ENCODE data around the gene FLT1.

GRCh38 chr13:28448651-28449358, 46.1 kb downstream of the FLT1 start:
- TF ChIP-seq CTCF (tag by site-specific recombination; IDR thresholded peaks at IDR 0.05) (no peak), ZNF629 (tag by site-specific recombination; IDR thresholded peaks at IDR 0.05) (no peak), KLF17 (tag by site-specific recombination; IDR thresholded peaks at IDR 0.05) (no peak), GLIS1 (tag by site-specific recombination; IDR thresholded peaks at IDR 0.05) (no peak), ZNF558 (tag by site-specific recombination; IDR thresholded peaks at IDR 0.05) (no peak), ZFP41 (tag by site-specific recombination; IDR thresholded peaks at IDR 0.05; ENCODE audit: borderline replicate concordance) (no peak), ATF2 (tag by site-specific recombination; IDR thresholded peaks at IDR 0.05; ENCODE audit: low read depth) (no peak), REST (tag by site-specific recombination; IDR thresholded peaks at IDR 0.05) (no peak), ZNF274 (IDR thresholded peaks at IDR 0.05; ENCODE audit: low read length) (no peak), ZNF274 (tag by site-specific recombination; IDR thresholded peaks at IDR 0.05; ENCODE audit: borderline replicate concordance) (no peak), YY1 (tag by site-specific recombination; IDR thresholded peaks at IDR 0.05) (no peak), PBX3 (CRISPR knock-in tag; IDR thresholded peaks at IDR 0.05) (no peak), TCF7L2 (IDR thresholded peaks at IDR 0.05; ENCODE audit: borderline replicate concordance, low read depth, low read length) (no peak)
